IMR-90 (cell line): Measurements from ENCODE around the gene PRTG. TPM values are rescaled to one million over a fixed set of nuclear protein-coding genes. Genes with fewer than 3 reads are reported as not detected.

Experiments used
- ATAC-seq: fragments of 200-7000 bp; cut with Tn5 transposase; 2 replicates; pipeline ENCODE4 v1.9.1; 2020; ENCODE audit warnings: low read depth, mild to moderate bottlenecking, moderate library complexity
- BruUV-seq: library from RNA; stranded (reverse); fragments of 400-500 nt; replicated peaks from 2 replicates; lab custom pipeline; 2021; lab: Mats Ljungman, UMichigan
- CTCF ChIA-PET: fragments of 300-600 bp; formaldehyde crosslinking; extraction: SDS; loops from one replicate; lab custom pipeline; 2021; ENCODE audit warnings: antibody characterized with exemption; lab: Yijun Ruan, JAX
- POLR2A ChIA-PET: fragments of 300-600 bp; sonication (Branson Sonifier 250); formaldehyde crosslinking; loops from one replicate; lab custom pipeline; 2022; ENCODE audit warnings: antibody characterized with exemption; ENCODE audit not compliant: unreplicated experiment; lab: Charles Lee
- DNase-seq: peaks from one replicate; pipeline ENCODE4 v3.0.0; 2013
- H2AFZ ChIP-seq: replicated peaks from 2 replicates; pipeline ENCODE3; 2013; ENCODE audit warnings: low read length, mild to moderate bottlenecking; ENCODE audit not compliant: poor library complexity
- H2AK5ac ChIP-seq: 2 replicates; pipeline ENCODE4 v1.6.1; 2013; ENCODE audit warnings: low read depth, low read length, inconsistent platforms
- H2AK9ac ChIP-seq: replicated peaks from 2 replicates; pipeline ENCODE3; 2013; ENCODE audit warnings: mild to moderate bottlenecking, low read depth, low read length, moderate library complexity; ENCODE audit not compliant: poor library complexity
- H2BK120ac ChIP-seq: 2 replicates; pipeline ENCODE4 v1.6.1; 2013; ENCODE audit warnings: low read depth, low read length, inconsistent platforms
- H2BK15ac ChIP-seq: 3 replicates; pipeline ENCODE4 v1.6.1; 2013; ENCODE audit warnings: low read depth, low read length, inconsistent platforms
- H2BK20ac ChIP-seq: 2 replicates; pipeline ENCODE4 v1.6.1; 2013; ENCODE audit warnings: low read depth, mild to moderate bottlenecking, inconsistent platforms, low read length, moderate library complexity
- H2BK5ac ChIP-seq: 2 replicates; pipeline ENCODE4 v1.6.1; 2013; ENCODE audit warnings: mild to moderate bottlenecking, low read depth, low read length, inconsistent platforms; ENCODE audit not compliant: poor library complexity, severe bottlenecking
- H3K14ac ChIP-seq: replicated peaks from 2 replicates; pipeline ENCODE4 v1.6.1; 2013; ENCODE audit warnings: low read depth, low read length, inconsistent platforms
- H3K18ac ChIP-seq: 2 replicates; pipeline ENCODE4 v1.6.1; 2013; ENCODE audit warnings: low read depth, low read length, control low read depth
- H3K23ac ChIP-seq: 2 replicates; pipeline ENCODE4 v1.6.1; 2013; ENCODE audit warnings: low read depth, low read length, inconsistent platforms
- H3K27ac ChIP-seq: 2 replicates; pipeline ENCODE4 v1.5.1; 2013; ENCODE audit warnings: mild to moderate bottlenecking, control low read depth, low read length; ENCODE audit not compliant: insufficient read depth
- H3K27me3 ChIP-seq: 2 replicates; pipeline ENCODE4 v1.6.1; 2013; ENCODE audit warnings: low read length; ENCODE audit not compliant: control insufficient read depth, insufficient read depth
- H3K36me3 ChIP-seq: 2 replicates; pipeline ENCODE4 v1.6.1; 2013; ENCODE audit warnings: low read length, mixed read lengths; ENCODE audit not compliant: control insufficient read depth, insufficient read depth
- H3K4ac ChIP-seq: 2 replicates; pipeline ENCODE4 v1.6.1; 2013; ENCODE audit warnings: low read depth, low read length, inconsistent platforms
- H3K4me1 ChIP-seq: 2 replicates; pipeline ENCODE4 v1.6.1; 2013; ENCODE audit warnings: low read length, mixed read lengths; ENCODE audit not compliant: control insufficient read depth, insufficient read depth
- H3K4me2 ChIP-seq: 2 replicates; pipeline ENCODE4 v1.6.1; 2013; ENCODE audit warnings: low read depth, mild to moderate bottlenecking, control low read depth, low read length, moderate library complexity
- H3K4me3 ChIP-seq: 2 replicates; pipeline ENCODE4 v1.5.1; 2013; ENCODE audit warnings: low read depth, mild to moderate bottlenecking, control low read depth, low read length, moderate library complexity; ENCODE audit not compliant: insufficient read depth
- H3K56ac ChIP-seq: 2 replicates; pipeline ENCODE4 v1.6.1; 2013; ENCODE audit warnings: low read length, inconsistent platforms; ENCODE audit not compliant: insufficient read depth; ENCODE audit errors: extremely low read depth
- H3K79me1 ChIP-seq, 2 experiments: 2 replicates each; pipeline ENCODE4 v1.6.1; 2013; ENCODE audit warnings: low read length in 2 of 2, inconsistent platforms in 1 of 2, low read depth in 1 of 2
- H3K9ac ChIP-seq: 2 replicates; pipeline ENCODE4 v1.6.1; 2013; ENCODE audit warnings: low read depth, low read length, control low read depth
- H3K9me1 ChIP-seq: 2 replicates; pipeline ENCODE4 v1.6.1; 2013; ENCODE audit warnings: low read length, inconsistent platforms; ENCODE audit not compliant: insufficient read depth
- H3K9me3 ChIP-seq: 2 replicates; pipeline ENCODE4 v1.6.1; 2013; ENCODE audit warnings: low read length; ENCODE audit not compliant: control insufficient read depth, insufficient read depth
- H4K20me1 ChIP-seq: 2 replicates; pipeline ENCODE4 v1.6.1; 2013; ENCODE audit warnings: low read length, inconsistent platforms; ENCODE audit not compliant: insufficient read depth
- H4K5ac ChIP-seq: 2 replicates; pipeline ENCODE4 v1.6.1; 2013; ENCODE audit warnings: mild to moderate bottlenecking, low read depth, low read length, control low read depth
- H4K8ac ChIP-seq, 2 experiments: 2 replicates each; pipeline ENCODE4 v1.6.1; 2013; ENCODE audit warnings: low read depth in 2 of 2, low read length in 2 of 2, control low read depth in 1 of 2, inconsistent platforms in 1 of 2
- H4K91ac ChIP-seq: 2 replicates; pipeline ENCODE4 v1.6.1; 2013; ENCODE audit warnings: low read depth, low read length, inconsistent platforms; ENCODE audit not compliant: insufficient read depth
- CEBPB ChIP-seq: IDR thresholded peaks from 2 replicates; pipeline ENCODE4 v1.6.1; 2012; ENCODE audit warnings: low read depth, low read length, improper control_type of control experiment
- FOS ChIP-seq: fragments of 150-350 bp; IDR thresholded peaks from 2 replicates; pipeline ENCODE4 v1.6.1; 2016; ENCODE audit warnings: low read depth, low read length
- MXI1 ChIP-seq: IDR thresholded peaks from 2 replicates; pipeline ENCODE4 v1.6.1; 2012; ENCODE audit warnings: low read depth, mild to moderate bottlenecking, low read length, moderate library complexity, borderline replicate concordance
- POLR2A ChIP-seq: IDR thresholded peaks from 2 replicates; pipeline ENCODE4 v1.6.1; 2012; ENCODE audit warnings: mild to moderate bottlenecking, low read depth, low read length
- RAD21 ChIP-seq: IDR thresholded peaks from 2 replicates; pipeline ENCODE4 v1.6.1; 2012; ENCODE audit warnings: low read length, improper control_type of control experiment
- WGBS, 2 experiments: methylation state at CpG; one replicate each; pipeline versions ENCODE4 v1.1.5 to v1.1.7; 2013; ENCODE audit warnings: missing lambda C conversion rate in 2 of 2; ENCODE audit not compliant: insufficient read length in 1 of 2; ENCODE audit errors: extremely low coverage in 2 of 2; 5-methylcytosine and 5-hydroxymethylcytosine counted together
- dilution Hi-C: fragments of 300-500 bp; cut with HindIII; formaldehyde crosslinking; loops from one replicate; pipeline ENCODE4 v1.14.3; 2018; ENCODE audit warnings: low sequenced_read_pairs; ENCODE audit not compliant: unreplicated experiment
- in situ Hi-C: fragments of 300-500 bp; cut with MboI; formaldehyde crosslinking; loops from 3 replicates; pipeline ENCODE4 v1.14.3; 2019; ENCODE audit warnings: low sequenced_read_pairs, inconsistent platforms, mixed read lengths
- intact Hi-C: fragments of 100-400 bp; cut with micrococcal nuclease; formaldehyde crosslinking; loops from 2 replicates; pipeline ENCODE4 v1.10.0; 2022
- polyA plus RNA-seq, 3 experiments: library from polyadenylated mRNA; depleted of rRNA; stranded (reverse); fragments of >200 nt; gene quantifications; 2 replicates each; pipeline ENCODE4 v1.2.3, GENCODE V29; 2012; ENCODE audit warnings: low replicate concordance in 1 of 3
- total RNA-seq: library from RNA; depleted of rRNA; stranded (reverse); fragments of >200 nt; gene quantifications from 2 replicates; pipeline ENCODE4 v1.2.3, GENCODE V29; 2012

The PRTG gene
- total and polyA plus RNA-seq, 2 of the 4 experiments (the other 2 are of a cell fraction), result 0.99 to 1.4 TPM

DNA sequence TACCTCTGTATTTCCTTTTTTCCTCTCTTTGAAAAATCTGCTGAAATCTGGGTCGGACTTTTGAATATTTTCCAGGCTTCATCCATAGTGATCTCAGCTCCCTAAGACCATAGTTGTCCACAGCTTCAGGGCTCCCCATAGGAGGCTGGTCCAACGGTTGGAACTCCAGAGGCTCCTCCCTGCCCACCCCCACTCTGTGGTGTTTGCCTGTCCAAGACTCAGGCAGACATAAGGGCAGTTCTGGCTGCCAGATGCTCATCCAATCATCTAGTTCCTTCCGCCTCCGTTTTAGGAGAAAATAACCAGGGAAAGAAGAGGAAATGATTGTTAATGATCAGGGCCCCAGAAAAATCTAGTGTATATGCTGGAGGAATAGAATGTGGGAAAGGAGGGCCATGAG is 27.9 kb upstream of the PRTG start:
- Histone ChIP-seq H2BK15ac (no peak overlapping the region), H3K56ac (no peak overlapping the region), H3K27ac (no peak overlapping the region), H3K9me3 (no peaks in the 10 kb centered on the region), H3K36me3 (no peaks in the 10 kb centered on the region), H3K4me2 (no peak overlapping the region), H4K91ac (no peak overlapping the region), H2BK20ac (no peak overlapping the region), H3K4me3 (no peak overlapping the region), H2AK9ac (no peak overlapping the region), H3K18ac (no peak overlapping the region), H2AFZ (no peak overlapping the region), H3K9ac (no peak overlapping the region), H3K14ac (no peak overlapping the region), H2BK5ac (no peak overlapping the region), H3K4me1 (no peaks in the 10 kb centered on the region), H3K23ac (no peak overlapping the region), H4K20me1 (no peaks in the 10 kb centered on the region), H3K79me1 (no peaks in the 10 kb centered on the region), H2BK120ac (no peak overlapping the region), H4K8ac (no peak overlapping the region), H3K9me1 (no peaks in the 10 kb centered on the region), H2AK5ac (no peak overlapping the region), H4K5ac (no peak overlapping the region), H3K4ac (no peak overlapping the region), H3K27me3 (peaks cover 10% of the 10 kb centered on the region)
- intact Hi-C loops (no loop called here), in situ Hi-C loops (no loop called here), dilution Hi-C loops (no loop called here)
- CTCF ChIA-PET, result no interaction called here
- BruUV-seq, result no TSS peak
- 17% methylated on average over 1 of the region's 4 CpGs; no CpG with 5 or more reads in 1 of the 2 experiments for WGBS, 2 experiments
- no peak for TF ChIP-seq RAD21
- TF ChIP-seq POLR2A, result no peak
- TF ChIP-seq MXI1, result no peak
- TF ChIP-seq CEBPB, result no peak
- no peak for TF ChIP-seq FOS
- no peak for ATAC-seq
- POLR2A ChIA-PET, result no interaction called here
- no peak for DNase-seq
